Measurements from ENCODE around the gene RIMBP3C. TPM values are rescaled to one million over a fixed set of nuclear protein-coding genes. Genes with fewer than 3 reads are reported as not detected.
"Not testable (repeated sequence)": the region's sequence is repeated elsewhere in the genome, so short reads cannot be mapped to it uniquely, and the experiment has no call there.

Gene RIMBP3C
- total RNA-seq, 1 donor from 2014 or later: 1.2 TPM

- H3K36me3 Mint-ChIP-seq (ENCODE audit: insufficient read depth); H3K4me3 Mint-ChIP-seq (ENCODE audit: low read depth); H3K27ac Mint-ChIP-seq; H3K27me3 Mint-ChIP-seq; H3K4me1 Mint-ChIP-seq (ENCODE audit: low read depth); DNase-seq (ENCODE audit: low spot score, unreplicated experiment); H3K9me3 Mint-ChIP-seq (ENCODE audit: low read depth): not testable (repeated sequence)
Observed at GRCh38 chr22:21499623-21500506, 51.4 kb downstream of the RIMBP3C start.

- H3K9me3 Mint-ChIP-seq (ENCODE audit: low read depth); H3K4me3 Mint-ChIP-seq (ENCODE audit: low read depth); H3K27me3 Mint-ChIP-seq; DNase-seq (ENCODE audit: low spot score, unreplicated experiment); H3K27ac Mint-ChIP-seq; H3K4me1 Mint-ChIP-seq (ENCODE audit: low read depth); H3K36me3 Mint-ChIP-seq (ENCODE audit: insufficient read depth): not testable (repeated sequence)
Observed at GRCh38 chr22:21498489-21498888, 52.8 kb downstream of the RIMBP3C start.

DNA sequence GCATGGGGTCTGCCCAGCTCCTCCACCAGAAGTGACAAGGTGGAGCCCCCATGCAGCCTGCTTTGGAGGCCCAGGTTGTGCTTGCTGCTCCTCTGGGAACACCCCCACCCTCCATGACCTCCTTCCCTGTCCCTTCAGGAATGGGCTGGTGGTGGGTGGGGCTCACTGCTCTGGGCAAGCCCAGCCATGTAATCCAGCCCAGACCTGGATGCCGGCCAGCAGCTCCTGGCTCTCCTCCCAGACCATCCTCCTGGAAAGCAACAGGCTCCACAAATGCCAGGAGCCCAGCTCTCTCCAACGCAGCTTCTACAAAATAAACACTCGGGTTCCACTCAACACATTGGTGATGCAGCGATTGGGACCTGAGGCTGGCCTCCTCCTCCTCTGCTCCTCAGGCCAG lies 53.3 kb downstream of the RIMBP3C start:
- not testable (repeated sequence) for H3K27me3 Mint-ChIP-seq

More for the DNA sequence above, 53.3 kb downstream of the RIMBP3C start:
- DNase-seq (ENCODE audit: low spot score, unreplicated experiment); H3K36me3 Mint-ChIP-seq (ENCODE audit: insufficient read depth); H3K4me3 Mint-ChIP-seq (ENCODE audit: low read depth); H3K27ac Mint-ChIP-seq; H3K9me3 Mint-ChIP-seq (ENCODE audit: low read depth); H3K4me1 Mint-ChIP-seq (ENCODE audit: low read depth): not testable (repeated sequence)

Other genes with a start within 250 kb of the RIMBP3C start
- 0.65 and 1.3 TPM in 2 replicates for gene RIMBP3B, start 167.7 kb downstream of the RIMBP3C start, total RNA-seq
- 40.8 and 43.9 TPM in 2 replicates for gene HIC2, start 134.1 kb downstream of the RIMBP3C start, total RNA-seq
- 4.1 and 5.1 TPM in 2 replicates for gene TMEM191C, start 84.1 kb downstream of the RIMBP3C start, total RNA-seq
- gene UBE2L3, start 16.3 kb upstream of the RIMBP3C start, total RNA-seq: 64.6 and 67.4 TPM in 2 replicates
- 19.0 and 21.4 TPM in 2 replicates for gene YDJC, start 78.6 kb upstream of the RIMBP3C start, total RNA-seq
- 1.3 and 1.4 TPM in 2 replicates for gene CCDC116, start 81.3 kb upstream of the RIMBP3C start, total RNA-seq
- 27.0 and 28.2 TPM in 2 replicates for gene SDF2L1, start 90.8 kb upstream of the RIMBP3C start, total RNA-seq
- 46.7 and 49.2 TPM in 2 replicates for gene PPIL2, start 114.6 kb upstream of the RIMBP3C start, total RNA-seq
- gene YPEL1, start 184.3 kb upstream of the RIMBP3C start, total RNA-seq: 24.9 and 30.5 TPM in 2 replicates

Data from progenitor cell of endocrine pancreas (in vitro differentiated cells).